GM23248 (cell line): ENCODE results near the gene LTO1.

Experiments used
- EZH2 ChIP-seq: fragments of 200-600 bp; sonication (generic); IDR thresholded peaks from 2 replicates; pipeline ENCODE4 v1.6.1; 2018; ENCODE audit warnings: antibody characterized with exemption, mild to moderate bottlenecking; ENCODE audit not compliant: insufficient read depth, poor library complexity, severe bottlenecking
- EZH2phosphoT487 ChIP-seq: fragments of 200-600 bp; sonication (generic); IDR thresholded peaks from 2 replicates; pipeline ENCODE4 v1.6.1; 2018; ENCODE audit warnings: antibody characterized with exemption, moderate library complexity, mild to moderate bottlenecking, low read depth; ENCODE audit not compliant: insufficient read depth

DNA sequence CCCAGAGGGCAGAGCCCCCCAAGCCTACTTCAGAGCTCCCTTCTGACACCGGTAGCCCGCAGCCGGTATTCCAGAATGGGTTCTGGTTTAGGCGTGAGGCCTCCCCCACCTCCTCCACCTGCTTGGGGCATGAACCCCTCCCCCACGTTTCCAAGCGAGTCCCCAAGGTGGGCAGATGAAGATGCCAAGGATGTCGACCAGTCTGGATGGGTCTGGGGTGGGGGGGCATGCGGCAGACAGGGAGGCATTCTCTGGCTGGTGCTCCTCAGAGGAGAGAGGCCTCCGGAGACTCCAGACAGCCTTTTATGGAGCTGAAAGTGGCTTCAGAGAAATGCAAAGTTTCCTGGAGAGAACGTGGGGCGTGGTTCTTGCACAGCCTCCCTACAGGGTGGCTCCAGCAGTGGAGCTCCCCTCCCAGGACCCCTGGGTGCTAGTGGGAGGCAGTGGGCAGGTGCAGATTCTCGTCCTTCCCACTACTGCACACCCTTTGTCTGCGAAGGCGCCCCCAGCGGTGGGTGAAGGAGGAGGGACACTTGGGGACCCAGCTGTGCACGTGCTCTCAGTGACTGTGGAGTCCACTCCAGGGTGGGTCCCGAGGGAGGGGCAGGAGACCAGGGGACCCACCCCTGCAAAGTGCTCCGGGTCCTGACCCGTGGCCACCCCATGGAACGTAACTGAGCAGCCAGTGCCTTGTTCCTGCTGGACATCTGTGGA, 30.0 kb downstream of the LTO1 start:
- TF ChIP-seq EZH2, result no peak
- no peak for TF ChIP-seq EZH2phosphoT487
